PC-3 (cell line): ENCODE measurements around the gene EWSR1.
A peak's percentile ranks its signal among the peaks of the same experiment; 100 is the strongest.

ENCODE experiments used
- CTCF ChIP-seq: fragments of 300-600 bp; sonication (generic); conservative IDR thresholded peaks from 2 replicates; pipeline ENCODE4 v1.5.1; 2017; ENCODE audit warnings: antibody characterized with exemption, low read depth, mild to moderate bottlenecking, low read length
- EZH2 ChIP-seq: fragments of 300-600 bp; sonication (generic); IDR thresholded peaks from one replicate; pipeline ENCODE4 v1.6.1; 2017; ENCODE audit warnings: antibody characterized with exemption, mild to moderate bottlenecking, low read length; ENCODE audit not compliant: unreplicated experiment

- TF ChIP-seq CTCF (peak; percentile 51), EZH2 (no peak)
Measured at GRCh38 chr22:29313126-29313575, 45.1 kb downstream of the EWSR1 start.
